PC-3 (cell line): ENCODE measurements around the gene FOS.

ENCODE experiments used
- EZH2 ChIP-seq: fragments of 300-600 bp; sonication (generic); IDR thresholded peaks from one replicate; pipeline ENCODE4 v1.6.1; 2017; ENCODE audit warnings: antibody characterized with exemption, mild to moderate bottlenecking, low read length; ENCODE audit not compliant: unreplicated experiment
- TF ChIP-seq, protein P1 (sequence below): fragments of 300-600 bp; sonication (generic); conservative IDR thresholded peaks from 2 replicates; pipeline ENCODE4 v1.5.1; 2017; ENCODE audit warnings: antibody characterized with exemption, low read depth, mild to moderate bottlenecking, low read length

DNA sequence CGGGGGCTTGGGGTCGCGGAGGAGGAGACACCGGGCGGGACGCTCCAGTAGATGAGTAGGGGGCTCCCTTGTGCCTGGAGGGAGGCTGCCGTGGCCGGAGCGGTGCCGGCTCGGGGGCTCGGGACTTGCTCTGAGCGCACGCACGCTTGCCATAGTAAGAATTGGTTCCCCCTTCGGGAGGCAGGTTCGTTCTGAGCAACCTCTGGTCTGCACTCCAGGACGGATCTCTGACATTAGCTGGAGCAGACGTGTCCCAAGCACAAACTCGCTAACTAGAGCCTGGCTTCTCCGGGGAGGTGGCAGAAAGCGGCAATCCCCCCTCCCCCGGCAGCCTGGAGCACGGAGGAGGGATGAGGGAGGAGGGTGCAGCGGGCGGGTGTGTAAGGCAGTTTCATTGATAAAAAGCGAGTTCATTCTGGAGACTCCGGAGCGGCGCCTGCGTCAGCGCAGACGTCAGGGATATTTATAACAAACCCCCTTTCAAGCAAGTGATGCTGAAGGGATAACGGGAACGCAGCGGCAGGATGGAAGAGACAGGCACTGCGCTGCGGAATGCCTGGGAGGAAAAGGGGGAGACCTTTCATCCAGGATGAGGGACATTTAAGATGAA is 630 bp downstream of the FOS start:
- TF ChIP-seq, protein P1, sequence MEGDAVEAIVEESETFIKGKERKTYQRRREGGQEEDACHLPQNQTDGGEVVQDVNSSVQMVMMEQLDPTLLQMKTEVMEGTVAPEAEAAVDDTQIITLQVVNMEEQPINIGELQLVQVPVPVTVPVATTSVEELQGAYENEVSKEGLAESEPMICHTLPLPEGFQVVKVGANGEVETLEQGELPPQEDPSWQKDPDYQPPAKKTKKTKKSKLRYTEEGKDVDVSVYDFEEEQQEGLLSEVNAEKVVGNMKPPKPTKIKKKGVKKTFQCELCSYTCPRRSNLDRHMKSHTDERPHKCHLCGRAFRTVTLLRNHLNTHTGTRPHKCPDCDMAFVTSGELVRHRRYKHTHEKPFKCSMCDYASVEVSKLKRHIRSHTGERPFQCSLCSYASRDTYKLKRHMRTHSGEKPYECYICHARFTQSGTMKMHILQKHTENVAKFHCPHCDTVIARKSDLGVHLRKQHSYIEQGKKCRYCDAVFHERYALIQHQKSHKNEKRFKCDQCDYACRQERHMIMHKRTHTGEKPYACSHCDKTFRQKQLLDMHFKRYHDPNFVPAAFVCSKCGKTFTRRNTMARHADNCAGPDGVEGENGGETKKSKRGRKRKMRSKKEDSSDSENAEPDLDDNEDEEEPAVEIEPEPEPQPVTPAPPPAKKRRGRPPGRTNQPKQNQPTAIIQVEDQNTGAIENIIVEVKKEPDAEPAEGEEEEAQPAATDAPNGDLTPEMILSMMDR, result no peak
- no peak for TF ChIP-seq EZH2
